ENCODE data around the gene HKDC1.
A peak's percentile ranks its signal among the peaks of the same experiment; 100 is the strongest.
"Not testable (repeated sequence)": the region's sequence is repeated elsewhere in the genome, so short reads cannot be mapped to it uniquely, and the experiment has no call there.

The HKDC1 gene

GRCh38 chr10:69220041-69220451, at the start of gene HKDC1:
HKDC1 (plus strand) TSS chr10:69220332; CDS start chr10:69220436, 104 bp downstream.
- TF ChIP-seq, protein P1, sequence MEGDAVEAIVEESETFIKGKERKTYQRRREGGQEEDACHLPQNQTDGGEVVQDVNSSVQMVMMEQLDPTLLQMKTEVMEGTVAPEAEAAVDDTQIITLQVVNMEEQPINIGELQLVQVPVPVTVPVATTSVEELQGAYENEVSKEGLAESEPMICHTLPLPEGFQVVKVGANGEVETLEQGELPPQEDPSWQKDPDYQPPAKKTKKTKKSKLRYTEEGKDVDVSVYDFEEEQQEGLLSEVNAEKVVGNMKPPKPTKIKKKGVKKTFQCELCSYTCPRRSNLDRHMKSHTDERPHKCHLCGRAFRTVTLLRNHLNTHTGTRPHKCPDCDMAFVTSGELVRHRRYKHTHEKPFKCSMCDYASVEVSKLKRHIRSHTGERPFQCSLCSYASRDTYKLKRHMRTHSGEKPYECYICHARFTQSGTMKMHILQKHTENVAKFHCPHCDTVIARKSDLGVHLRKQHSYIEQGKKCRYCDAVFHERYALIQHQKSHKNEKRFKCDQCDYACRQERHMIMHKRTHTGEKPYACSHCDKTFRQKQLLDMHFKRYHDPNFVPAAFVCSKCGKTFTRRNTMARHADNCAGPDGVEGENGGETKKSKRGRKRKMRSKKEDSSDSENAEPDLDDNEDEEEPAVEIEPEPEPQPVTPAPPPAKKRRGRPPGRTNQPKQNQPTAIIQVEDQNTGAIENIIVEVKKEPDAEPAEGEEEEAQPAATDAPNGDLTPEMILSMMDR (IDR thresholded peaks at IDR 0.05) = no peak
- H3K4me1 ChIP-seq (ENCODE audit: control insufficient read depth in 1 of 2, insufficient read depth in 1 of 2, low read depth in 1 of 2, low read length in 1 of 2) = peaks cover 8 to 10% of the 10 kb centered on the region in 2 experiments
- H3K36me3 ChIP-seq = no peaks in the 10 kb centered on the region
- H3K4me3 ChIP-seq (ENCODE audit: low read depth in 1 of 2, low read length in 1 of 2) = no peak within 1 kb of the TSS
- H3K27me3 ChIP-seq = no peaks in the 10 kb centered on the region
- H3K9me3 ChIP-seq = no peaks in the 10 kb centered on the region
- no peak within 1 kb of the TSS for H3K27ac ChIP-seq

DNA sequence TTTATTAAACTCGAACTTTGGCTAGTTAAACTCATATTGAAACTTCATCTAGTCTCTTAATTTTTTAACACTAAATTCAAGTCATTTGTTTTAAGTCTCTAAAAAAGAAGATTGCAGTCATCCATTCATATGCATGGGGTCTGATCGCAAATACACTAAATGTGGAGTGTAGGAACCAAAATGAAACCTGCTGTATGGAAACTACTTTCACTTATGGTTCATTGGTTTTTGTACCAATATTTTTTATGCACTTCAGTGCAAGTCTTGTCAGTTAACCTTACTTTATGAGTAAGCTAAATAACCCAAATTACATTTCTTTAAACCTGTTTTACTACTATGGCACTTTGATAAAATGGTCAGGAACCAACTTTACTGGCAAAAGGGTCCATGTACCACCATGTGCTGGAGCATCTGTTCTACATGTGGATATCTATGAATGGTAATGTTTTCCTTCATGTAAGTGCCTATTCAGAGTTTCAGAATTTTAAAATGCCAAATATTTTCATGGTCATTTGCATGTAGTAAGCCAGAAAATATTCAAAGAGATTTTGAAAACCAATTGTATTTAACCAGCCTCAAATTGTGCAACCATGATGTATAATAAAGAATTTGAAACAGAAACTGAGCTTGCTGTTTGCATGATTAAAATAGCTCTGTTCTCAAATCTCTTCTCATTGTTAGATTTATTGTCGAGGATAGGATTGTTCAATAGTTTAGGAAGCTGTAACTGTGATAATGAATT, 47.7 kb upstream of the HKDC1 start:
- H3K9me3 ChIP-seq = no peaks in the 10 kb centered on the region
- no peaks in the 10 kb centered on the region for H3K27me3 ChIP-seq
- no peaks in the 10 kb centered on the region for H3K4me1 ChIP-seq (ENCODE audit: control insufficient read depth in 1 of 2, insufficient read depth in 1 of 2, low read depth in 1 of 2, low read length in 1 of 2)
- peaks cover 50% of the 10 kb centered on the region for H3K36me3 ChIP-seq
- TF ChIP-seq, protein P1 (IDR thresholded peaks at IDR 0.05) = no peak
- H3K27ac ChIP-seq = no peak overlapping the region
- H3K4me3 ChIP-seq (ENCODE audit: low read depth in 1 of 2, low read length in 1 of 2) = no peak overlapping the region

- H3K4me1 ChIP-seq (ENCODE audit: control insufficient read depth in 1 of 2, insufficient read depth in 1 of 2, low read depth in 1 of 2, low read length in 1 of 2); H3K27ac ChIP-seq; H3K4me3 ChIP-seq (ENCODE audit: low read depth in 1 of 2, low read length in 1 of 2); H3K9me3 ChIP-seq; H3K27me3 ChIP-seq: not testable (repeated sequence)
- H3K36me3 ChIP-seq = peaks cover 25% of the 10 kb centered on the region
These were observed 44.8 kb upstream of the HKDC1 start for GRCh38 chr10:69175326-69175725.

- TF ChIP-seq, protein P1 (IDR thresholded peaks at IDR 0.05) = no peak
- H3K27ac ChIP-seq = no peak overlapping the region
- no peak overlapping the region for H3K4me3 ChIP-seq (ENCODE audit: low read depth in 1 of 2, low read length in 1 of 2)
- no peaks in the 10 kb centered on the region for H3K9me3 ChIP-seq
- peaks cover 19 to 22% of the 10 kb centered on the region in 2 experiments for H3K4me1 ChIP-seq (ENCODE audit: control insufficient read depth in 1 of 2, insufficient read depth in 1 of 2, low read depth in 1 of 2, low read length in 1 of 2)
- no peaks in the 10 kb centered on the region for H3K27me3 ChIP-seq
- H3K36me3 ChIP-seq = peaks cover 10% of the 10 kb centered on the region
These were observed 43.3 kb upstream of the HKDC1 start for GRCh38 chr10:69176823-69177222.

DNA sequence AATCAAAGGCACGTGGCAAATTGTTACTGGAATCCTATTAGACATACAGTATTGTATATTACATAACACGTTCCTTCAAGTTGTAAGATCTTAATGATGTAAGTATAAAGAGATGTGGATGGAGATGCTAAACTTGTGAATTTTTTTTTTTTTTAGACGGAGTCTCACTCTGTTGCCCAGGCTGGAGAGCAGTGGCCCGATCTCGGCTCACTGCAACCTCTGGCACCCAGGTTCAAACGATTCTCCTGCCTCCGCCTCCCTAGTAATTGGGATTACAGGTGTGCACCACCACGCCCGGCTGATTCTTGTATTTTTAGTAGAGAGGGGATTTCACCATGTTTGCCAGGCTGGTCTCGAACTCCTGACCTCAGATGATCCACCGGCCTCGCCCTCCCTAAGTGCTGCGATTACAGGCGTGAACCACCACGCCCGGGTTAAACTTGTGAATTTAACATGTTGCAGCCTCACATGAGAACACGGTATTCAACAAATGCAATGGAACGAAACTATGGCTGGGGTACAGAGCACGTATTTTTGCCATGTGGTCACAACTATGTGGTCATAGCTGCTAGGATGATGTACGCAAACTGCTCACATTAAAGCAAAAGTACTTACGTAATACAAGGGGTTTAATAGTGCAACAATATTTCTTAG, 40.9 kb upstream of the HKDC1 start:
- peaks cover 19 to 22% of the 10 kb centered on the region in 2 experiments for H3K4me1 ChIP-seq (ENCODE audit: control insufficient read depth in 1 of 2, insufficient read depth in 1 of 2, low read depth in 1 of 2, low read length in 1 of 2)

More for the DNA sequence above, 40.9 kb upstream of the HKDC1 start:
- Histone ChIP-seq H3K27me3 (no peaks in the 10 kb centered on the region), H3K9me3 (no peaks in the 10 kb centered on the region), H3K27ac (peak overlapping the region; percentile 91), H3K36me3 (no peaks in the 10 kb centered on the region), H3K4me3 (ENCODE audit: low read depth in 1 of 2, low read length in 1 of 2) (peak overlapping the region; percentile 84 to 91)
- TF ChIP-seq, protein P1 (IDR thresholded peaks at IDR 0.05) = no peak
